Measurements from ENCODE around the gene LHFPL6.

- TF ChIP-seq CTCF (IDR thresholded peaks at IDR 0.05) (no peak), POLR2A (IDR thresholded peaks at IDR 0.05) (no peak)
Observed at GRCh38 chr13:39296193-39296592, 306.8 kb downstream of the LHFPL6 start.

Data from prostate gland (tissue), 2 donors.